Right hindlimb (tissue), 1 donor: Measurements from ENCODE around the gene ZC3HAV1.
"Not testable (repeated sequence)": the region's sequence is repeated elsewhere in the genome, so short reads cannot be mapped to it uniquely, and the experiment has no call there.

Source experiments
- DNase-seq: peaks from one replicate; pipeline ENCODE4 v3.0.0-alpha.2; 2018

ZC3HAV1 gene

GRCh38 chr7:139084709-139085108, 24.8 kb downstream of the ZC3HAV1 start:
- DNase-seq, result no peak

DNA sequence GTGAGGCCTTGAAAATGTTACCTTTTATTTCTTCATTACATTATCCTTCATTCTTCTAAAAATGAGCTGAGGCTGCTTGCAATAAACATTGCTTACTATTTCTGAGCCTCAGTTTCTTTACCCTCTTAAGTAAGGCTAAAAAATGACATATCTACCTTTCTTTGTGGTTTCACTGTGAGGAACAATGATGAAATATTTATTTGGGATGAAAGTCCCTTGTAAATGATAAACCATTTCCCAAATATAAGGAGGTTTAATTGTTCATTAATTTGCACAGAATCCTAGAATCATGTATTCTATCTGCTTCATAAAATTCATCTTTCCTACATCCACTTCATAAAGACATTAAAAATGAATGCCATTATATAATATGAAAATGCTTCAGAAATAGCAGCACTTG, 27.9 kb downstream of the ZC3HAV1 start:
- DNase-seq, result no peak

DNA sequence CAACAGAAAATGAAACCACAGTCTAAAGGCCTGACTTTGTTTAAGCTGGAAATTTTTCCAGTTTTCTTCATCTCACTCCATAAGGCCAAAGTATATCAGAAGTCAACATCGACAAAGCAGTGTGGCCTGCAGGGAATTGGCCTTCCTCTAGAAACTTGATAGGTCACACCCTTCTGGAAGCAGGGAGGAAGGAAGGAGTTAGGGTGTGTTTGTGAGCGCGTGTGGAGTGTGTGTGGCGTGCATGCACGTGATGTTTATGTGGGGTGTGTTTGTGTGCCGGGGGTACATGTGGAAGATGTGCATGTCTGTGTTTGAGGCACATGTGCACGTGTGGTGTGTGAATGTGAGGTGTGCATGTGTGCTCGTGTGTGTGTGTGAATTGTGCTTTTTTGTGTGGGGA, 28.6 kb downstream of the ZC3HAV1 start:
- no peak for DNase-seq

DNA sequence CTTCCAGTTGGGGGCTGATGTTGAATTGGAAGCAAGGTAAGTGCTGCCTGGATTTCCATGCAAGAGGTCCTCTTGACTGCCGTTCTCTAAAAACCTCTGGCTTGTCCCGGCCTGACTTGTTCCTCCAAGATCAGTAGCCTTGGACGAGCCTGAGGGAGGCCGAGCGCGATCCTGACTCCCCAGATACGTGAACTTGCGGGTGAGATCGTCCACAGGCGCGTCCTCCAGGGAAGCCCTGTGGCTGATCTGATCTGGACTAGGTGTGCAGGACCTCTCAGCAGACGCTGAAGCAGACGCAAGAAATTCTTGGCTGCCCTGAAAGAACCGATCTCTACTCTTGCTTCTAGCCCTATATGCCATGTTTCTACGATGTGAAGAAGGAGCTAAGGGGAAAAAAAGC, 29.7 kb downstream of the ZC3HAV1 start:
- DNase-seq, result no peak

GRCh38 chr7:139078911-139079310, 30.6 kb downstream of the ZC3HAV1 start:
- DNase-seq, result no peak

GRCh38 chr7:139078399-139078798, 31.1 kb downstream of the ZC3HAV1 start:
- DNase-seq, result no peak

DNA sequence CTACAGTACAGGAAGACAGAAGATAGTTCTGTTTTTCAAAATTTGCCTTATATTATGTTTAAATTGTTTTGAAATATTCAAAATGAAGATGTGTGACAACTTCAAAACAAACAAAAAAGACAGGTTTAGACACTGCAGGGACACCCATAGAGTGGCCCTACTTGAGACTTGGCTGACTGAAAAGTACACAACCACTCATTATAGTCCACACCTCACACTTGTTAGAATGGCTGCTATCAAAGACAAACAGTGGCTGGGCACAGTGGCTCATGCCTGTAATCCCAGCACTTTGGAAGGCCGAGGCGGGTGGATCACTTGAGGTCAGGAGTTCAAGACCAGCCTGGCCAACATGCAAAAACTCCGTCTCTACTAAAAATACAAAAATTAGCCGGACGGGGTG, 31.8 kb downstream of the ZC3HAV1 start:
- not testable (repeated sequence) for DNase-seq

- DNase-seq, result no peak
Measured at GRCh38 chr7:139075871-139076686, 33.4 kb downstream of the ZC3HAV1 start.

- peak; percentile 65 for DNase-seq
Measured at GRCh38 chr7:139075031-139075652, 34.4 kb downstream of the ZC3HAV1 start.

GRCh38 chr7:139072796-139073195, 36.7 kb downstream of the ZC3HAV1 start:
- DNase-seq, result no peak

DNA sequence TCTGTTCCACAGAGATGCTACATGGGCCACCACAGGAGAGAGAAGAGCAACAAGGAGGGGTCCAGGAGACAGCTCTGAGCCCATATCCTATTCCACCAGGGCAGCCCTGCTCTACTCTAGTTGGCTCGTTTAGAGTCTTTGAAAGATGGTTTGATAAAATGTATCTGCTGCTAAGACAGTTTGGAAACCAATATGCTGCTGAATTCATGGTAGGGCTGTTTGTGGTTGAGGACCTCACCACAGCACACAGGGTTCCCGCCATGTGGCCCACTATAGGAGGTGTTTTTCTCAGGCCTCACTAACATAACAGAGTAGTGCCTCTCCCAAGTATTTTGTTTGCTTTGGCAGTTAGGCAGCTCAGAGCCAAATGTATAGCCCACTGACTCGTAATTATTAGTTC, 37.8 kb downstream of the ZC3HAV1 start:
- no peak for DNase-seq

GRCh38 chr7:139068544-139069399, 40.7 kb downstream of the ZC3HAV1 start:
- no peak for DNase-seq

GRCh38 chr7:139066315-139066714, 43.2 kb downstream of the ZC3HAV1 start:
- DNase-seq, result no peak

DNA sequence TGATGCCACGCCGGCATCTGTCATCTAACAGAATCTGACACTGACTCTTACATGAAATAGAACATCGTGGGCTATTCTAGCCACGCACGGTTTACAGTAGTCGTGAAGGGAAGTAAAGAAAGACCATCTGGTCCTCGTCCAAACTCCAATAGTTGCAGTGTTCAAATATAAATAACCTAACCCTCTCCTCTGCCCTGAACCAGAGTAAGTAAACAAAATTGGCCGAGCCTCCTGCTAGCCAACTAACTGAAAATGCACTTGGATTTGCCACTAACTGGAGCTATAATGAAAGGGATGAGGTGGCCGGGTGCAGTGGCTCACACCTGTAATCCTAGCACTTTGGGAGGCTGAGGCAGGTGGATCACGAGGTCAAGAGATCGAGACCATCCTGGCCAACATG, 44.2 kb downstream of the ZC3HAV1 start:
- DNase-seq, result no peak

DNA sequence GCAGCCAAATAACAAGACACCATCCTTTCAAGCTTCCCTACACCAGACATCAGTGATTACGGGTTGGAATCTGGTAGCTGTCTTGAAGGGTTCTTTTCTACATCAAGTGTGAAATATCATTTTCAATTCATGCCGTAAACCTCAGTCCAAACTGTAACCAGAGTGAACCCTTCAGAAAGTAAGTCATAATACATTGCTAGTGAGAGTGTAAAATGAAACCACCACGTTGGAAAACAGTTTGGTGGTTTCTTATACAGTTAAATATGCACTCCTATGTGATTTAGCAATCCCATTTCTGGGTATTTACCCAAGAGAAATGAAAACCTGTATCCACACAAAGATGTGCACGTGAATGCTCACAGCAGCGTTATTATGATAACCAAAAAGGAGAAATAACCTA, 48.1 kb downstream of the ZC3HAV1 start:
- no peak for DNase-seq

GRCh38 chr7:139060695-139061237, 48.8 kb downstream of the ZC3HAV1 start:
- no peak for DNase-seq

DNA sequence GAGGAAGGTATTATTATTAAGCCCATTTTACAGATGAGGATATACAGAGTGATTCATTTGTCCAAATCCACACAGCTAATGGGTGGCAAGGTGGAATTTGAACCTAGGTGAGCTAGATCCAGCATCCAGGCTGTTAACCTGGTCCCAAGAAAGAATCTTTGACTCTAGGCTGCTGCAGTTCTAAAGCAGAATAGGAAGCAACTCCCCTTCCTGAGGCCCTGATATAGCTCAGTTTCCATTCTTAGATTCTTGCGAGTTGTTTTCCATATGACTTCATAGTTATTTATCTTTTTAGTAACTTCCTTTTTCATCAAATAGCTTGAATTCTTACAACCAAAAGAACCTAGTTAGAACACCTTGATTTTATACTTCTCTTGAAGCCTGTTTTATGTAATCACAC, 49.6 kb downstream of the ZC3HAV1 start:
- DNase-seq, result no peak

DNA sequence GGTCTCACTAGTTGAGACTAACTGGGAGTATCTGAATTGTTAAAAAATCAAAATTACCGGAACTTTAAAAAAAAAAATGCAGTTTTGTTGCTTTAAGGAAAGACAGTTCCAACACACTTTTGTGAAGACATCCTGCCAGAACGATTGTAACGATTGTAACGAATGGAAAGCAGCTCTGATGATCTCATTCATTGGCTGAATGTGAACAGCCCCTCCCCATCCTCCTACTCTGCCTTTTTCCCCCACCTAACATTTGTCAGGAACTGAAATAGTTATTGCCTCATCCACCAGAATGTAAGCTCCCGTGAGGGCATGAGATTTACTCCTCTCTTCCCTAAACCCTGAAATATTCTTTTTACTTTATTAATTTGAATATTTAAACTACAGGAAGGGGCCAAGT, 50.6 kb downstream of the ZC3HAV1 start:
- DNase-seq, result peak; percentile 71

GRCh38 chr7:139055674-139056073, 53.8 kb downstream of the ZC3HAV1 start:
- no peak for DNase-seq

- DNase-seq, result not testable (repeated sequence)
Measured at GRCh38 chr7:139054656-139055055, 54.9 kb downstream of the ZC3HAV1 start.

DNA sequence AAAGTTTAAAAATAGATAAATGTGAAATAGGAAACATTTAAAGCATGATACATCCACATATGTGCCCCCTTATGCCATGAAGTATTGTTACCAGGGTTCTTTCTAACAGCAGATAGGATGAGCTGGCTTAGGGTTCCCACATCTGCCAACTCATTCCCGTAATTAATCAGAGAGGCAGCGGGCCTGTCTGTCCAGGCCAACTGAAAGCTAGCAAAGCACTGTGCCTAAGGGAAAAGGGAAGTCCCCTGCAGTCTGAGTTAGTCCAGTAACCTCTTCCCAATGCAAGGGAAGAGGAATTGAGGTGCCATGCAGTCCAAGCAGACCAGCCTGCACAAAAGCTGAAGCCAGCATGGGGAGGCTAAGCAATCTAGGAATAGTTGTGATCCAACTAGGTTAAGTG, 55.4 kb downstream of the ZC3HAV1 start:
- no peak for DNase-seq

- no peak for DNase-seq
Measured at GRCh38 chr7:139051655-139052054, 57.9 kb downstream of the ZC3HAV1 start.

- DNase-seq, result no peak
Measured at GRCh38 chr7:139049936-139050335, 59.6 kb downstream of the ZC3HAV1 start.
